HepG2 (cell line): Measurements from ENCODE around the gene SKI. TPM values are rescaled to one million over a fixed set of nuclear protein-coding genes. Genes with fewer than 3 reads are reported as not detected.

Source experiments
- CBX5 ChIP-seq: sonication (generic); formaldehyde crosslinking; IDR thresholded peaks from 2 replicates; pipeline ENCODE4 v1.4.0; 2020; ENCODE audit warnings: missing genetic modification reagents, borderline replicate concordance
- GATA4 ChIP-seq: sonication (generic); IDR thresholded peaks from 2 replicates; pipeline ENCODE4 v1.6.1; 2016; ENCODE audit warnings: antibody characterized with exemption, low read depth, borderline replicate concordance
- MXI1 ChIP-seq: IDR thresholded peaks from 3 replicates; pipeline ENCODE4 v1.6.1; 2012; ENCODE audit warnings: low read depth, low read length, inconsistent platforms, borderline replicate concordance
- MYC ChIP-seq: sonication (generic); formaldehyde crosslinking; IDR thresholded peaks from 2 replicates; pipeline ENCODE4 v1.9.0; 2021; ENCODE audit warnings: missing genetic modification reagents, borderline replicate concordance
- NCOA5 ChIP-seq: sonication (generic); formaldehyde crosslinking; IDR thresholded peaks from 2 replicates; pipeline ENCODE4 v1.4.0; 2020; ENCODE audit warnings: missing genetic modification reagents
- PPARG ChIP-seq: conservative IDR thresholded peaks from 2 replicates; pipeline ENCODE4 v1.6.1; 2016; ENCODE audit warnings: missing biosample characterization, missing genetic modification reagents
- RBFOX2 ChIP-seq: fragments of 200-400 bp; formaldehyde crosslinking; IDR thresholded peaks from 2 replicates; pipeline ENCODE4 v1.6.1; 2017; ENCODE audit warnings: low read depth, mild to moderate bottlenecking, low read length
- XBP1 ChIP-seq: sonication (generic); formaldehyde crosslinking; IDR thresholded peaks from 2 replicates; pipeline ENCODE4 v1.5.0; 2020; ENCODE audit warnings: missing genetic modification reagents
- ZC3H4 ChIP-seq: sonication (generic); formaldehyde crosslinking; IDR thresholded peaks from 2 replicates; pipeline ENCODE4 v1.4.0; 2020; ENCODE audit warnings: missing genetic modification reagents, borderline replicate concordance
- ZFY ChIP-seq: sonication (generic); formaldehyde crosslinking; IDR thresholded peaks from 2 replicates; pipeline ENCODE4 v1.4.0; 2020; ENCODE audit warnings: missing genetic modification reagents
- ZNF501 ChIP-seq: sonication (generic); formaldehyde crosslinking; IDR thresholded peaks from 2 replicates; pipeline ENCODE4 v1.5.1; 2020; ENCODE audit warnings: mild to moderate bottlenecking, moderate library complexity, missing genetic modification reagents
- ZNF556 ChIP-seq: sonication (generic); formaldehyde crosslinking; IDR thresholded peaks from 2 replicates; pipeline ENCODE4 v1.4.0; 2020; ENCODE audit warnings: mild to moderate bottlenecking, missing genetic modification reagents, borderline replicate concordance
- ZNF589 ChIP-seq: sonication (generic); formaldehyde crosslinking; conservative IDR thresholded peaks from 2 replicates; pipeline ENCODE4 v1.8.0; 2022; ENCODE audit warnings: mild to moderate bottlenecking, moderate library complexity, missing genetic modification reagents
- polyA plus RNA-seq, 8 experiments: library from polyadenylated mRNA; depleted of rRNA in 3 of 8; stranded (reverse) in 7 of 8; unstranded in 1 of 8; fragments of >200 nt; fragmentation: Illumina TruSeq in 4 of 8; extraction: Trizol in 4 of 8; gene quantifications; 2 replicates each; pipeline versions ENCODE4 v1.2.1 to v1.2.3, GENCODE V29; 2011 to 2016; ENCODE audit warnings: low read depth in 4 of 8, missing spikeins in 1 of 8, mixed read lengths in 1 of 8; ENCODE audit not compliant: insufficient read depth in 1 of 8
- total RNA-seq, 5 experiments: library from RNA; depleted of rRNA; stranded (reverse); fragments of >200 nt; fragmentation: Illumina TruSeq; extraction: Trizol; gene quantifications; 2 replicates each; pipeline ENCODE4 v1.2.3, GENCODE V29; 2016; ENCODE audit warnings: low read depth in 1 of 5
- TF ChIP-seq, protein P1 (sequence below): sonication (generic); formaldehyde crosslinking; IDR thresholded peaks from 2 replicates; pipeline ENCODE4 v1.5.1; 2020; ENCODE audit warnings: missing genetic modification reagents, mild to moderate bottlenecking, borderline replicate concordance
- TF ChIP-seq, protein P2 (sequence below): sonication (generic); formaldehyde crosslinking; conservative IDR thresholded peaks from 2 replicates; pipeline ENCODE4 v1.4.0; 2020; ENCODE audit warnings: missing genetic modification reagents
- TF ChIP-seq, protein P3 (sequence below): sonication (generic); formaldehyde crosslinking; IDR thresholded peaks from 2 replicates; pipeline ENCODE4 v1.4.0; 2020; ENCODE audit warnings: missing genetic modification reagents
- TF ChIP-seq, protein P4 (sequence below): sonication (generic); formaldehyde crosslinking; IDR thresholded peaks from 2 replicates; pipeline ENCODE4 v1.4.0; 2020; ENCODE audit warnings: missing genetic modification reagents, borderline replicate concordance
- TF ChIP-seq, protein P5 (sequence below): sonication (generic); formaldehyde crosslinking; conservative IDR thresholded peaks from 2 replicates; pipeline ENCODE4 v1.4.0; 2020; ENCODE audit warnings: mild to moderate bottlenecking, missing genetic modification reagents, moderate library complexity
- TF ChIP-seq, protein P6 (sequence below): sonication (generic); formaldehyde crosslinking; IDR thresholded peaks from 2 replicates; pipeline ENCODE4 v1.9.0; 2021; ENCODE audit warnings: missing genetic modification reagents, mild to moderate bottlenecking, borderline replicate concordance

SKI gene
- total and polyA plus RNA-seq, 2 of the 13 experiments (the other 11 are each of a cell fraction or from before 2014, with no cell fraction given) = 4.7 to 6.9 TPM

DNA sequence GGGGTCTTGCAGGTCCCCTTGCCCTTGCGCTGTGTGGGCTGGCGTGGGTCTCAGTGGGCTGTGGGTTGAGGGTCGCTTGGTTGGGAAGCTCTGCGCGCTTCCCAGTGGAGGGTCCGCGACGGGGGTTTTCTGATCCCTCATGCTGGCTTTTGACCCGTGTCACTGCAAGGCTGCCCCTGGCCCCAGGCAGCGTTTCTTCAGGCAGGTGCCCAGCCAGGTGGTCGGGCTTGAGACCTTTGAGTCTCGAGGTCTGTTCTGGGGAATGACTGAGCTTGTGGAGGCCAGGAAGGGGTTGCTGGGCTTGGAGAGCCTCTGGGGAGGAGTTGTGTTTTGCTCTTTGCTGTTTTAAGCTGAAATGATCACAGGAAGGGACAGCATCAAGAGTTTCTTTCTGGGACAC lies 5.3 kb downstream of the SKI start (continued):
- TF ChIP-seq, protein P1, sequence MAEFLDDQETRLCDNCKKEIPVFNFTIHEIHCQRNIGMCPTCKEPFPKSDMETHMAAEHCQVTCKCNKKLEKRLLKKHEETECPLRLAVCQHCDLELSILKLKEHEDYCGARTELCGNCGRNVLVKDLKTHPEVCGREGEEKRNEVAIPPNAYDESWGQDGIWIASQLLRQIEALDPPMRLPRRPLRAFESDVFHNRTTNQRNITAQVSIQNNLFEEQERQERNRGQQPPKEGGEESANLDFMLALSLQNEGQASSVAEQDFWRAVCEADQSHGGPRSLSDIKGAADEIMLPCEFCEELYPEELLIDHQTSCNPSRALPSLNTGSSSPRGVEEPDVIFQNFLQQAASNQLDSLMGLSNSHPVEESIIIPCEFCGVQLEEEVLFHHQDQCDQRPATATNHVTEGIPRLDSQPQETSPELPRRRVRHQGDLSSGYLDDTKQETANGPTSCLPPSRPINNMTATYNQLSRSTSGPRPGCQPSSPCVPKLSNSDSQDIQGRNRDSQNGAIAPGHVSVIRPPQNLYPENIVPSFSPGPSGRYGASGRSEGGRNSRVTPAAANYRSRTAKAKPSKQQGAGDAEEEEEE (CRISPR knock-in tag) = no peak
- TF ChIP-seq, protein P2, sequence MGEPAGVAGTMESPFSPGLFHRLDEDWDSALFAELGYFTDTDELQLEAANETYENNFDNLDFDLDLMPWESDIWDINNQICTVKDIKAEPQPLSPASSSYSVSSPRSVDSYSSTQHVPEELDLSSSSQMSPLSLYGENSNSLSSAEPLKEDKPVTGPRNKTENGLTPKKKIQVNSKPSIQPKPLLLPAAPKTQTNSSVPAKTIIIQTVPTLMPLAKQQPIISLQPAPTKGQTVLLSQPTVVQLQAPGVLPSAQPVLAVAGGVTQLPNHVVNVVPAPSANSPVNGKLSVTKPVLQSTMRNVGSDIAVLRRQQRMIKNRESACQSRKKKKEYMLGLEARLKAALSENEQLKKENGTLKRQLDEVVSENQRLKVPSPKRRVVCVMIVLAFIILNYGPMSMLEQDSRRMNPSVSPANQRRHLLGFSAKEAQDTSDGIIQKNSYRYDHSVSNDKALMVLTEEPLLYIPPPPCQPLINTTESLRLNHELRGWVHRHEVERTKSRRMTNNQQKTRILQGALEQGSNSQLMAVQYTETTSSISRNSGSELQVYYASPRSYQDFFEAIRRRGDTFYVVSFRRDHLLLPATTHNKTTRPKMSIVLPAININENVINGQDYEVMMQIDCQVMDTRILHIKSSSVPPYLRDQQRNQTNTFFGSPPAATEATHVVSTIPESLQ (CRISPR knock-in tag) = no peak
- TF ChIP-seq NCOA5 (CRISPR knock-in tag) = no peak
- no peak for TF ChIP-seq ZFY (CRISPR knock-in tag)
- TF ChIP-seq XBP1 (CRISPR knock-in tag) = 0 out of 2 replicates have a peak, but pooled peaks have one; percentile 7
- no peak for TF ChIP-seq MXI1
- TF ChIP-seq CBX5 (CRISPR knock-in tag) = no peak
- no peak for TF ChIP-seq ZNF589
- peak; percentile 6; the same call in 1 of the 2 replicates for TF ChIP-seq RBFOX2
- TF ChIP-seq, protein P3, sequence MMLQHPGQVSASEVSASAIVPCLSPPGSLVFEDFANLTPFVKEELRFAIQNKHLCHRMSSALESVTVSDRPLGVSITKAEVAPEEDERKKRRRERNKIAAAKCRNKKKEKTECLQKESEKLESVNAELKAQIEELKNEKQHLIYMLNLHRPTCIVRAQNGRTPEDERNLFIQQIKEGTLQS (CRISPR knock-in tag) = no peak
- TF ChIP-seq PPARG (CRISPR knock-in tag) = no peak
- peak; percentile 33; the same call in 1 of the 2 replicates for TF ChIP-seq ZC3H4
- no peak for TF ChIP-seq ZNF556 (CRISPR knock-in tag)
- TF ChIP-seq GATA4 = no peak
- TF ChIP-seq MYC (CRISPR knock-in tag) = peak; percentile 13; the same call in 1 of the 2 replicates
- TF ChIP-seq, protein P4, sequence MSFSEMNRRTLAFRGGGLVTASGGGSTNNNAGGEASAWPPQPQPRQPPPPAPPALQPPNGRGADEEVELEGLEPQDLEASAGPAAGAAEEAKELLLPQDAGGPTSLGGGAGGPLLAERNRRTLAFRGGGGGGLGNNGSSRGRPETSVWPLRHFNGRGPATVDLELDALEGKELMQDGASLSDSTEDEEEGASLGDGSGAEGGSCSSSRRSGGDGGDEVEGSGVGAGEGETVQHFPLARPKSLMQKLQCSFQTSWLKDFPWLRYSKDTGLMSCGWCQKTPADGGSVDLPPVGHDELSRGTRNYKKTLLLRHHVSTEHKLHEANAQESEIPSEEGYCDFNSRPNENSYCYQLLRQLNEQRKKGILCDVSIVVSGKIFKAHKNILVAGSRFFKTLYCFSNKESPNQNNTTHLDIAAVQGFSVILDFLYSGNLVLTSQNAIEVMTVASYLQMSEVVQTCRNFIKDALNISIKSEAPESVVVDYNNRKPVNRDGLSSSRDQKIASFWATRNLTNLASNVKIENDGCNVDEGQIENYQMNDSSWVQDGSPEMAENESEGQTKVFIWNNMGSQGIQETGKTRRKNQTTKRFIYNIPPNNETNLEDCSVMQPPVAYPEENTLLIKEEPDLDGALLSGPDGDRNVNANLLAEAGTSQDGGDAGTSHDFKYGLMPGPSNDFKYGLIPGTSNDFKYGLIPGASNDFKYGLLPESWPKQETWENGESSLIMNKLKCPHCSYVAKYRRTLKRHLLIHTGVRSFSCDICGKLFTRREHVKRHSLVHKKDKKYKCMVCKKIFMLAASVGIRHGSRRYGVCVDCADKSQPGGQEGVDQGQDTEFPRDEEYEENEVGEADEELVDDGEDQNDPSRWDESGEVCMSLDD (CRISPR knock-in tag) = no peak
- no peak for TF ChIP-seq ZNF501 (CRISPR knock-in tag)
- TF ChIP-seq, protein P5, sequence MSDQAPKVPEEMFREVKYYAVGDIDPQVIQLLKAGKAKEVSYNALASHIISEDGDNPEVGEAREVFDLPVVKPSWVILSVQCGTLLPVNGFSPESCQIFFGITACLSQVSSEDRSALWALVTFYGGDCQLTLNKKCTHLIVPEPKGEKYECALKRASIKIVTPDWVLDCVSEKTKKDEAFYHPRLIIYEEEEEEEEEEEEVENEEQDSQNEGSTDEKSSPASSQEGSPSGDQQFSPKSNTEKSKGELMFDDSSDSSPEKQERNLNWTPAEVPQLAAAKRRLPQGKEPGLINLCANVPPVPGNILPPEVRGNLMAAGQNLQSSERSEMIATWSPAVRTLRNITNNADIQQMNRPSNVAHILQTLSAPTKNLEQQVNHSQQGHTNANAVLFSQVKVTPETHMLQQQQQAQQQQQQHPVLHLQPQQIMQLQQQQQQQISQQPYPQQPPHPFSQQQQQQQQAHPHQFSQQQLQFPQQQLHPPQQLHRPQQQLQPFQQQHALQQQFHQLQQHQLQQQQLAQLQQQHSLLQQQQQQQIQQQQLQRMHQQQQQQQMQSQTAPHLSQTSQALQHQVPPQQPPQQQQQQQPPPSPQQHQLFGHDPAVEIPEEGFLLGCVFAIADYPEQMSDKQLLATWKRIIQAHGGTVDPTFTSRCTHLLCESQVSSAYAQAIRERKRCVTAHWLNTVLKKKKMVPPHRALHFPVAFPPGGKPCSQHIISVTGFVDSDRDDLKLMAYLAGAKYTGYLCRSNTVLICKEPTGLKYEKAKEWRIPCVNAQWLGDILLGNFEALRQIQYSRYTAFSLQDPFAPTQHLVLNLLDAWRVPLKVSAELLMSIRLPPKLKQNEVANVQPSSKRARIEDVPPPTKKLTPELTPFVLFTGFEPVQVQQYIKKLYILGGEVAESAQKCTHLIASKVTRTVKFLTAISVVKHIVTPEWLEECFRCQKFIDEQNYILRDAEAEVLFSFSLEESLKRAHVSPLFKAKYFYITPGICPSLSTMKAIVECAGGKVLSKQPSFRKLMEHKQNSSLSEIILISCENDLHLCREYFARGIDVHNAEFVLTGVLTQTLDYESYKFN (CRISPR knock-in tag) = no peak
- TF ChIP-seq, protein P6, sequence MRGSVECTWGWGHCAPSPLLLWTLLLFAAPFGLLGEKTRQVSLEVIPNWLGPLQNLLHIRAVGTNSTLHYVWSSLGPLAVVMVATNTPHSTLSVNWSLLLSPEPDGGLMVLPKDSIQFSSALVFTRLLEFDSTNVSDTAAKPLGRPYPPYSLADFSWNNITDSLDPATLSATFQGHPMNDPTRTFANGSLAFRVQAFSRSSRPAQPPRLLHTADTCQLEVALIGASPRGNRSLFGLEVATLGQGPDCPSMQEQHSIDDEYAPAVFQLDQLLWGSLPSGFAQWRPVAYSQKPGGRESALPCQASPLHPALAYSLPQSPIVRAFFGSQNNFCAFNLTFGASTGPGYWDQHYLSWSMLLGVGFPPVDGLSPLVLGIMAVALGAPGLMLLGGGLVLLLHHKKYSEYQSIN (CRISPR knock-in tag) = no peak
